COLO829 (cell line): ENCODE data around the gene TMEM134.

ENCODE experiments used
- DNase-seq: peaks from one replicate; pipeline ENCODE4 v3.0.0; 2012; ENCODE audit warnings: low spot score

The TMEM134 gene

GRCh38 chr11:67500831-67501715 lies 32.0 kb upstream of the TMEM134 start:
- no peak for DNase-seq

DNA sequence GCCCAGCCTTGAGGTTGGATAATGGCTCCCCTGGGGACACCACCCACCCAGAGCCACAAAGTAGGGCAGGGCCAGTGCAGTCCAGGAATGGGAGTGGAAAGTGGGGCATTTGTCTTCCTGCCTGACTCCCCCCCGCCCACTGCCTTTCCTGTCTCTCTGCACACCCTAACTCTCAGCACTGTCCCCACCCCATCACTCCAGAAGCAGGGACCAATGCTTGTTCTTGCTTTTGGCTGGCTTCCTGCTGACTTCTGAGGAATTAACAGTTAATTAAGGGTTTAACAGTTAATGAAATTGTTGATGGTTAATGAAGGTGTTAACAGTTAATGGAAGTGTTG lies 31.4 kb upstream of the TMEM134 start:
- no peak for DNase-seq

DNA sequence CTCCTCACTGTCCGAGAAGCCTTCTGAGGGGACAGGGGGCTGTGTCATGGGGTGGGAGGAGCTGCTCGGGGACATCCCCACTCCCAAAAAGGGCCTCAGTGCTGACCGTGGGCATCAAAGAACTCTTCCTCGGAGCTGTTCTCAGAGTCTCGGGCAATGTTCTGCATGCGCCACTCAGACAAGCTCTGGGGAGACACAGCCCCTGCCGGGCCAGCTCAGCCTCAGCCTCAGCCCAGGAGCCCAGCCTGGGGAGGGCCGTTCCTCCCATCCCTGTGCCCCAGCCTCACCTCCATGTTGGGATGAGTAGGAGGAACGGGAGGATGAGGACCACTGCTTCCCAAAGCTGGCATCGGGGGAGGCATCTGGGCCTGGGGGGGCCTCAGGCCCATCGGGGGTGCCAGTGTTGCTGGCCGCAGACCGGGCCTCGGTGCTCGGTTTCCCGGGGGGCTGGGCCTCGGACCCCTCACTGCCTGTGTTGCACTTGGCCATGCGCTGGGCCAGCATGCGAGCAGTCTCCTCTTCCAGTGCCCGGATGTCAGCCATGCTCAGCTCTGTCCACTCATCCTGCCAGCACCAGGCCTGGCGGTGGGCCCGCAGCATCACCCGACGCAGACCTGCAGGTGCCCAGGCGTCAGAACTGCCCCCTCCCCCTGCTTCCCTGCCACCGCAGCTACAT lies 30.9 kb upstream of the TMEM134 start:
- DNase-seq = no peak

- DNase-seq = no peak
Observed at GRCh38 chr11:67498544-67498972, 29.5 kb upstream of the TMEM134 start.

DNA sequence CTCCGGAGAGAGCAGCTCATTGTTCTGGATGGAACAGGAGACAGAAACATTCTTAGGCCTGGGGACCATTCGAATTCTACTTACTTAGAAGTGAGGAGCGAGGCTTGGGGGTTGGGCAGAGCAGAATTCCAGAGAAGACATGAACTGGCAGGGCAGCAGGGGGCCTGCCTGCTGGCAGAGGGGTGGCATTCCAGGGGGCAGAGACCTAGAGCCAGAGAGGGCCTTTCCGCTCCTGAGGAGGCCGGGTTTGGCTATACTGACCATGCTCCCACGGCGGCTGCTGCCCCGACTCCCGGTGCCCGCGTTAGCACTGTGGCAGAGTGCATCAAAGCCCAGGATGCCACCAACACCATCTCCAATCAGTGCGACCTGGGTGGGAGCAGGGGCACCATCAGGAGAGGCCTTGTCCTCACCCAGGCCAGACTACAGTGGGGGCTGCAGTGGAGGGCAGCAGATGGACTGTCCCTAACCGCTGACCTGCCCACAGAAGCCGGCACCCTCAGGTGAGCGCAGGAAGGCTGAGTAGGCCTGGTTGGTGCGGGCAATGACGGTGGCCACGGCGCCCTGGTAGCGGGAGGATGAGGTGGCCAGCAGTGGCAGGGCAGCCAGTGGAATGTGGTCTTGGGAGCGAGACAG lies 28.7 kb upstream of the TMEM134 start:
- no peak for DNase-seq

- no peak for DNase-seq
Observed at GRCh38 chr11:67496113-67496512, 27.1 kb upstream of the TMEM134 start.

- no peak for DNase-seq
Observed at GRCh38 chr11:67495234-67496005, 26.4 kb upstream of the TMEM134 start.

DNA sequence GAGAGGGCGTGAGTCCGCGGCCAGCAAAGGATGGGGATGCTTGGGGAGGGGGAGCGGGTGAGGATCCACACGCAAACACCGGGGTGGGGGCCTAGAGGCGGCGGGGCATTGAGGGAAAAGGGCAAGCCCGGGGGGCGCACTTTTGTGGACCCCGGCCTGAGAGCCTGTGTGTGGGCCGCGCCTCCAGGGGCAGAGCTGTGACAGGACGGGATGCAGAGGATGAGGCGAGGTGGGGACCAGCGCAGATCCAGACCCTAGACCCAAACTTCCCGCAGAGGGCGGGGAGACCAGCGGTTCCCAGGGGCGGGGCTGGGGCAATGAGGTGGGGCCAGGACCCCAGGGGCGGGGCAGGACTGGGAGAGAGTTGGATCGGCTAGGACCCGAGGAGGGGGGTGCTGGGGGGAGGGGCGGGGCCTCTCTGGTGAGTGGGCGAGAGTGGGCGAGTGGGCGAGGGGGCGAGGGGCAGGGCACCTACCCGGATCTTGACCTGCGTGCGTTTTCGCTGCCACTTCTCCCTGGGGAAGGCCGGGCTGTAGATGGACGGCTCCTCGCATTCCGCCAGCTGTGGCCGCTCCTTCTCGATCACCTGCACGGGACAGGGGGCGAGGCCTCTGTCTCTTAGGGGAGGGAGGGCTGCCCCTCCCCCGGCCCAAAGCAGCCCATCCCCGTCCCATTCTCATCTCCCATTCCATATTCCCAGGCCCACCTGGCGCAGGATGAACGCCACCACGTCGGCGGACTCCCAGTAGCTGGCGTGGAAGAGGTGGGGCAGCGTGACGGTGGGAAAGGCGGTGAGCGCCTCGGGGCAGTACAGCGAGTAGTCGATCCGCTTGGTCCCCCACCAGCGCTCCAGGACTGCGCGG lies 25.6 kb upstream of the TMEM134 start:
- DNase-seq = no peak

- no peak for DNase-seq
Observed at GRCh38 chr11:67493548-67494370, 24.7 kb upstream of the TMEM134 start.

GRCh38 chr11:67492801-67493547 lies 23.9 kb upstream of the TMEM134 start:
- DNase-seq = no peak

DNA sequence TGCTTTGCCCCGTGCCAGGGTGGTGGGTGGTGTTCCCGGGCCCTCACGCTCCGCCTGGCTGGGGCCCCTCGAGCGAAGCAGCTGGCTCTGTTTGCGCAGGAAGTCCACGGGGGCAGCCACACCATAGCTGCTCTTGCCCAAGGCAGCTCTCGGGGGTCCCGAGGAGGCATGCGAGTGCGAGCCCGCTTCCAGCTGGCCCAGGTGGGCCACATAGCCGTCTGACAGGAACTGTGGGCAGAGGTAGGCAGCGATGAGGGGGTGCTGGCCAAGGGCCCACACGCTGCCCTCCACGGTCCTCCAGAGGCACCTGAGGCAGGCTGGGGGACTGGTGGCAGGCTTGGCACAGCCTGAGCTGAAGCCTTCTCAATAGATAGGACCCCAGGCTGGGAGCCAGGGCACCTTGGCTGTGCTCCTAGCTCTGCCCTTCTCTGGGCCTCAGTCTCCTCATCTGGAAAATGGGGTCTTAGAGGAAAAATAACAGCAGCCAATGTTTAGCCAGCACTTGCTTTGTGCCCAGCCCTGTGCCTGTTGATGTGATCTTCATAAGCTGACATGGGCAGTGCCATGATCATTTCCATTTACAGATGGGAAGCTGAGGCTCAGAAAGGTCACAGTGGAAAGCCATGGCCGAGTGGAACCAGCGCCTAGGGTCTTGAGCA lies 23.1 kb upstream of the TMEM134 start:
- DNase-seq = no peak

GRCh38 chr11:67491276-67492068 lies 22.4 kb upstream of the TMEM134 start:
- no peak for DNase-seq

DNA sequence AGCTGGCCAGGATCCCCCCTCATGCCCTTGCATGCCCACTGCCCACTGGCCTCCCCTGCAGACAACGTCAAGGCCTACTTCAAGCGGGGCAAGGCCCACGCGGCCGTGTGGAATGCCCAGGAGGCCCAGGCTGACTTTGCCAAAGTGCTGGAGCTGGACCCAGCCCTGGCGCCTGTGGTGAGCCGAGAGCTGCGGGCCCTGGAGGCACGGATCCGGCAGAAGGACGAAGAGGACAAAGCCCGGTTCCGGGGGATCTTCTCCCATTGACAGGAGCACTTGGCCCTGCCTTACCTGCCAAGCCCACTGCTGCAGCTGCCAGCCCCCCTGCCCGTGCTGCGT lies 21.6 kb upstream of the TMEM134 start:
- no peak for DNase-seq

- DNase-seq = no peak
Observed at GRCh38 chr11:67489885-67490726, 21.1 kb upstream of the TMEM134 start.

DNA sequence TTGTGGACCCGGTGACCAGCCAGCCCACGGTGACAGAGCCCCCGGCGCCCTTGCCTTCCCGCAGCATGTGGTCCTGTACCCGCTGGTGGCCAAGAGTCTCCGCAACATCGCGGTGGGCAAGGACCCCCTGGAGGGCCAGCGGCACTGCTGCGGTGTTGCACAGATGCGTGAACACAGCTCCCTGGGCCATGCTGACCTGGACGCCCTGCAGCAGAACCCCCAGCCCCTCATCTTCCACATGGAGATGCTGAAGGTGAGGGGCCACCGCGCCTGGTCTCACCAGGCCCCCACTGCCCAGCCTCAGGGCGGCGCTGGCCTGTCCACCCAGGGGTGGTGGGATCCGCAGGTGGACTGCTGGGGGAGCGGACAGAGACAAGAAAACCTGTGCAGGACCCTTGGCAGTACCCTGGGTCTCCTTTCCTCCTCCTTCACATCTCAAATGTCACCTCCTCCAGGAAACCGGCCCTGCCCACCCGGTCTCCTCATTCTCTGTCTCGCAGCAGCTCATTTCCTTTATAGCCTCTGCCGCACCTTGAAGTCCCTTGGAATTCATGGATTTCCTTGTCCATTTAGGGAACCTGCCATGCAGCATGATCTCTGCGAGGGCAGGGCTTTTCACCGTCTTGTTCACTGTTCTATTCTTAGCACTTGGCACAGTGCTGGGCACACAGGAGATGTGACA lies 20.3 kb upstream of the TMEM134 start:
- no peak for DNase-seq

GRCh38 chr11:67486481-67487195 lies 17.6 kb upstream of the TMEM134 start:
- DNase-seq = no peak
